ENCODE data around the gene PROP1. TPM values are rescaled to one million over a fixed set of nuclear protein-coding genes. Genes with fewer than 3 reads are reported as not detected.
"Not testable (repeated sequence)": the region's sequence is repeated elsewhere in the genome, so short reads cannot be mapped to it uniquely, and the experiment has no call there.

The PROP1 gene
- total and polyA plus RNA-seq, 8 donors = not detected

GRCh38 chr5:177983763-177984583 is 12.1 kb downstream of the PROP1 start:
- H3K4me1 ChIP-seq = no peaks in the 10 kb centered on the region
- intact Hi-C loops (cut with DNase I) = no loop called here
- H3K4me3 ChIP-seq = no peak overlapping the region
- ATAC-seq (no peak), DNase-seq (no peak)
- H3K36me3 ChIP-seq = no peaks in the 10 kb centered on the region
- no peak overlapping the region for H3K27ac ChIP-seq
- peaks cover 44 to 80% of the 10 kb centered on the region in 2 donors for H3K27me3 ChIP-seq
- no peaks in the 10 kb centered on the region for H3K9me3 ChIP-seq
- TF ChIP-seq CTCF (IDR thresholded peaks at IDR 0.05) = no peak

GRCh38 chr5:177982956-177983355 is 13.1 kb downstream of the PROP1 start:
- Histone ChIP-seq H3K4me3 (no peak overlapping the region), H3K27ac (no peak overlapping the region), H3K9me3 (no peaks in the 10 kb centered on the region), H3K36me3 (no peaks in the 10 kb centered on the region), H3K27me3 (peaks cover 44 to 74% of the 10 kb centered on the region in 2 donors), H3K4me1 (no peaks in the 10 kb centered on the region)
- intact Hi-C loops (cut with DNase I) = no loop called here
- ATAC-seq (no peak), DNase-seq (no peak)
- TF ChIP-seq CTCF (IDR thresholded peaks at IDR 0.05) = no peak

- Histone ChIP-seq H3K27me3 (peaks cover 44 to 69% of the 10 kb centered on the region in 2 donors), H3K4me3 (no peak overlapping the region), H3K4me1 (no peaks in the 10 kb centered on the region), H3K27ac (no peak overlapping the region), H3K9me3 (no peaks in the 10 kb centered on the region), H3K36me3 (no peaks in the 10 kb centered on the region)
- peak; percentile 71 for ATAC-seq
- intact Hi-C loops (cut with DNase I) = no loop called here
- no peak for TF ChIP-seq CTCF (IDR thresholded peaks at IDR 0.05)
- DNase-seq = no peak
Measured at GRCh38 chr5:177982072-177982727, 13.8 kb downstream of the PROP1 start.

- DNase-seq (no peak), ATAC-seq (no peak)
- Histone ChIP-seq H3K27me3 (peaks cover 40 to 69% of the 10 kb centered on the region in 2 donors), H3K4me1 (no peaks in the 10 kb centered on the region), H3K27ac (no peak overlapping the region), H3K36me3 (no peaks in the 10 kb centered on the region), H3K4me3 (no peak overlapping the region), H3K9me3 (no peaks in the 10 kb centered on the region)
- no peak for TF ChIP-seq CTCF (IDR thresholded peaks at IDR 0.05)
- intact Hi-C loops (cut with DNase I) = no loop called here
Measured at GRCh38 chr5:177981296-177982071, 14.6 kb downstream of the PROP1 start.

GRCh38 chr5:177980743-177981151 is 15.3 kb downstream of the PROP1 start:
- H3K4me3 ChIP-seq = no peak overlapping the region
- no peaks in the 10 kb centered on the region for H3K4me1 ChIP-seq
- no peak overlapping the region for H3K27ac ChIP-seq
- intact Hi-C loops (cut with DNase I) = no loop called here
- DNase-seq (no peak), ATAC-seq (no peak)
- H3K36me3 ChIP-seq = no peaks in the 10 kb centered on the region
- TF ChIP-seq CTCF (IDR thresholded peaks at IDR 0.05) = no peak
- H3K9me3 ChIP-seq = no peaks in the 10 kb centered on the region
- H3K27me3 ChIP-seq = peaks cover 34 to 62% of the 10 kb centered on the region in 2 donors

- H3K36me3 ChIP-seq; DNase-seq; H3K4me3 ChIP-seq; H3K9me3 ChIP-seq; ATAC-seq; H3K4me1 ChIP-seq; intact Hi-C loops (cut with DNase I); H3K27ac ChIP-seq: not testable (repeated sequence)
- H3K27me3 ChIP-seq = peaks cover 7 to 30% of the 10 kb centered on the region in 2 donors
Measured at GRCh38 chr5:177977600-177977999, 18.4 kb downstream of the PROP1 start.

All from left lung (tissue), 10 donors.